Peyer's patch (tissue), 4 donors: ENCODE measurements around the gene TMEM87B. TPM values are rescaled to one million over a fixed set of nuclear protein-coding genes. Genes with fewer than 3 reads are reported as not detected.

Experiments
- DNase-seq, 3 donors: peaks; one replicate each; pipeline ENCODE4 v3.0.0-alpha.2; 2017 to 2019
- H3K27ac ChIP-seq, 4 donors: fragments of 200-600 bp; sonication (generic); one replicate each; pipeline ENCODE4 v1.5.1; 2016 to 2019
- H3K27me3 ChIP-seq, 2 donors: fragments of 200-600 bp; sonication (generic); one replicate each; pipeline ENCODE4 v1.5.1; 2019
- H3K36me3 ChIP-seq, 3 donors: fragments of 200-600 bp; sonication (generic); one replicate each; pipeline ENCODE4 v1.5.1; 2016 to 2019
- H3K4me1 ChIP-seq, 4 donors: fragments of 200-600 bp; sonication (generic); one replicate each; pipeline ENCODE4 v1.5.1; 2016 to 2019
- H3K4me3 ChIP-seq, 4 donors: fragments of 200-600 bp; sonication (generic); 1 replicate in 3 of 4; 2 replicates in 1 of 4; pipeline ENCODE4 v1.5.1; 2016 to 2019; ENCODE audit warnings: mild to moderate bottlenecking in 1 of 4
- H3K9me3 ChIP-seq, 4 donors: fragments of 200-600 bp; sonication (generic); one replicate each; pipeline ENCODE4 v1.5.1; 2016 to 2019; ENCODE audit warnings: mild to moderate bottlenecking in 1 of 4
- CTCF ChIP-seq, 6 experiments: fragments of 450-650 bp in 4 of 6; fragments of 200-600 bp in 2 of 6; sonication (generic) in 1 of 6; IDR thresholded peaks; one replicate each; pipeline ENCODE4 v1.5.1; 2017 to 2019; ENCODE audit warnings: antibody characterized with exemption in 6 of 6, mild to moderate bottlenecking in 3 of 6, moderate library complexity in 1 of 6
- POLR2A ChIP-seq, 2 donors: fragments of 450-650 bp; IDR thresholded peaks; one replicate each; pipeline ENCODE4 v1.5.1; 2017; ENCODE audit warnings: antibody characterized with exemption in 2 of 2, mild to moderate bottlenecking in 2 of 2, moderate library complexity in 2 of 2
- total RNA-seq, 4 donors: library from RNA; depleted of rRNA; stranded (reverse); fragments of >200 nt; gene quantifications; one replicate each; pipeline ENCODE4 v1.1.0, GENCODE V29; 2016

Gene TMEM87B
- total RNA-seq, 4 donors from 2014 or later: 22.3 to 85.6 (median 48.6) TPM

DNA sequence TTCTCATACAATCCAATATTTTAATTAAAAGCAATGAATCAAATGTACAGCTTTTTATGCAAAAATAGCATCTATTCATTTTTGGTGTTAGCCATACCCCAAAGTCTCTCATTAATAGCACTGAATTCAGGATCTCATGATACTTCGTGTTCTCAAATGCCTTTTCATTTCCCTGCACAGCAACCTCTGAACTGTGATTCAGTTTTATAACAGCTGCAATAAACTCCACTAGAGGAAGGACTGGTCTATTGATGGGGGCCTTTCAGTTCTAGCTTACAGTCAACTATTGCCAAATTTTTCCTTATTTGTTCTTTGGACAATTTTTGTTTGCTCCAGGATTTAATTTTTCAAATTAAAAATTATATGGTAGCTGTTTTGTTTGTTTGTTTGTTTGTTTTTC is 4.8 kb upstream of the TMEM87B start:
- no peak for DNase-seq
- no peak for TF ChIP-seq POLR2A (IDR thresholded peaks at IDR 0.05)
- TF ChIP-seq CTCF (IDR thresholded peaks at IDR 0.05): no peak
- H3K4me3 ChIP-seq: no peak overlapping the region
- peaks cover 0 to 26% (median 5%) of the 10 kb centered on the region in 4 donors for H3K4me1 ChIP-seq
- no peaks in the 10 kb centered on the region for H3K9me3 ChIP-seq
- peak overlapping the region in 2 of 4 donors; percentile 66 to 76 for H3K27ac ChIP-seq
- no peaks in the 10 kb centered on the region for H3K36me3 ChIP-seq
- no peaks in the 10 kb centered on the region for H3K27me3 ChIP-seq

DNA sequence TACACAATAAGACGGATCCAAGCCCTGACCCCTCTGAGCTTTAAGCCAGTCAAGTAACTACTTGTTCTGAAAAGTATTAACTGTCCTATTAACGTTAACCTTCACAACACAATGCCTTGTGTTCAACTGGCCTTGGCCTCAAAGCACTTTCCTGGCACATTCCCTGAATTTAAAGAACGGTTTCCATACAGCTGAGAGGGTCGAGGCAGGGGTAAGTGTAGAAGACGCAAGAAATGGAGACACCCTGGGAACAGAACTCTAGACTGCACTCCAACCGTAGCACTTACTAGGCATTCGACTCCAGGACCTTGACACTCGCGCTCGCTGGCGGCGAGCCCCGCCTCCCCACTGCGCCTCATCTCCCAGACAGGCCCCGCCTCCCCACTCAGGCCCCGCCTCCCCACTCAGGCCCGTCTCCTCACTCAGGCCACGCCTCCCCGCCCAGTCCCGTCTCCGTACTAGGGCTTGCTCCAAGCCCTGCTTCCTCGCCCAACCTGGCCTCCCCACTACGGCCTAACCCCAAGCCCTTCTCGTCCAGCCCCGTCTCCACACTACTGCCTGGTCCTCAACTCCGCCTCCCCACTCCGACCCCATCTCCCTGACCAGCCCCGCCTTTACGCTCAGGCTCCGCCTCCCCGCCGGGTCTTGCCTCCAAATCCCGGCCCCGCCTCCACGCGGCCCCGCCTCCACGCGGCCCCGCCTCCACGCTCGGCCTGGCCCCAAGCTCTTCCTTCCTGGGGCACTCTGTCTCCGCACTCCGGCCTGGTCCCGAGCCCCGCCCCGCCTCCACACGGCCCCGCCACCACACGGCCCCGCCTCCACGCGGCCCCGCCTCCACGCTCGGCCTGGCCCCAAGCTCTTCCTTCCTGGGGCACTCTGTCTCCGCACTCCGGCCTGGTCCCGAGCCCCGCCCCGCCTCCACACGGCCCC is 887 bp upstream of the TMEM87B start:
- TF ChIP-seq CTCF (IDR thresholded peaks at IDR 0.05): no peak
- peak; percentile 49 to 85 for TF ChIP-seq POLR2A (IDR thresholded peaks at IDR 0.05)

DNA sequence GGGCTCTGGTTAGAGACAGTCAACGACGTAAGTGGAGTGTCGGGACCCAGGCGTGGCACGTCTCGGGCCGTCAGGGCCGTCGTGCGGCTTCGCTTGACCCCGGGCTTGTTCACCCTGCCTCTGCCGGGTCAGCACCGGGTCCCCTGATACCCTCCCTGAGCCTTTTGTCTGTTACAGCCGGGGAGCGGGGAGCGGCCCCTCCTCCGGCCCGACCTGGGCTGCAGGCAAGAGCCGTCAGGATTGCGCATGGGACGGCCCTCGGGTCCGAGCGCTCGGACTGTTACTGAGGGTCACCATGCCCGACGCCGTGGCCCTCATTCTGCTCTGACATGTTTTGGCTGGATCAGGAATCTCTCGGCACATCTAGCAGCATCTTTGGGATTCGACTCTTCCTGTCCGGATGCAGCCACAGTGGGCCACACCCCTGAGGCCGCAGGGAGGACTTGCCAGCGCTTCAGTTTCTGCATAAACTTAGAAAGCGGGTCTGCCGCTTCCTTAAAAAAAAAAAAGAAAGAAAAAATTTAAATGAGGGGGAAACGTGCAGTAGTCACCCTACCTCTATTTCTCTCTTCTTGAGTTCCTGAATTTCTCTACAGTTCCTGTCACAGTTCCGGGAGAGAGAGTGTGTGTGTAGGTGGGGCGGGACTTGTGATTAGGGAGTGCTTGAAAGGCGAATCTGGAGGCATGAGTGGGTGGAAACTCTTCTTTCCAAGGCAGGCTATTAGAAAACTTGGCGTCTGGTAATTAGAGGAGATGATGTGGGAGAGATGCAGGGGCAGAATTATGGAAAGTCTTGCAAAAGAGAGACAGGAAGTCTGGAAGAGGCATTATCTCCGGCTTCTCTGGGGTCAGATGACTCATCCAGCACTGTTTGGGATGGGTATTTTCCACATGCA is 909 bp downstream of the TMEM87B start:
- H3K27ac ChIP-seq: peak overlapping the region; percentile 91 to 97 (median 96)
- H3K4me3 ChIP-seq: peak overlapping the region; percentile 59 to 91 (median 82)
- peak in 2 of 3 donors; percentile 59 to 80 for DNase-seq
- no peaks in the 10 kb centered on the region for H3K27me3 ChIP-seq
- no peaks in the 10 kb centered on the region for H3K9me3 ChIP-seq
- peaks cover 0 to 47% (median 8%) of the 10 kb centered on the region in 4 donors for H3K4me1 ChIP-seq
- TF ChIP-seq CTCF (IDR thresholded peaks at IDR 0.05) (no peak), POLR2A (IDR thresholded peaks at IDR 0.05) (peak; percentile 16 to 25)
- peaks cover 0 to 5% (median 0%) of the 10 kb centered on the region in 3 donors for H3K36me3 ChIP-seq

More for the DNA sequence above, 887 bp upstream of the TMEM87B start:
- no peaks in the 10 kb centered on the region for H3K9me3 ChIP-seq
- H3K36me3 ChIP-seq: no peaks in the 10 kb centered on the region
- H3K27me3 ChIP-seq: no peaks in the 10 kb centered on the region
- DNase-seq: peak; percentile 99 to 100 (median 99)
- H3K27ac ChIP-seq: peak overlapping the region; percentile 92 to 99 (median 96)
- peaks cover 0 to 50% (median 10%) of the 10 kb centered on the region in 4 donors for H3K4me1 ChIP-seq
- peak overlapping the region; percentile 61 to 75 (median 68) for H3K4me3 ChIP-seq

DNA sequence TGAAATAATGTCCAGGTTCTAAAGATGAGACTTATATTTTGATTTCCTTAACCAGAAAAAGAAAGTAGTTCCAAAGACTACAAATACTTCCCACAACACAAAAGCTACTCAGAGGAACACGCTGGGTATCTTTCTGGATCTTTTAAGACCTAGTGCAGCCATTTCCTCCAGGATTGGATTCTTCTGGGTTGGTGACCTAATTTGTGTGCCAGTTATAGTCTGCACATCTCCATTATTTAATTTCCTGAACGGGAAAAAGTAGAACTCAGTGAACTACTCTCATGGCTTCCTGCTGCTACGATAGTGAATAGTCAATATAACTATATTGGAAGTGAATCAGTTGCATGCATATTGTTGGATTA is 1.5 kb downstream of the TMEM87B start:
- TF ChIP-seq POLR2A (IDR thresholded peaks at IDR 0.05) (no peak), CTCF (IDR thresholded peaks at IDR 0.05) (no peak)
- H3K27me3 ChIP-seq: no peaks in the 10 kb centered on the region
- no peaks in the 10 kb centered on the region for H3K9me3 ChIP-seq
- peaks cover 0 to 11% (median 0%) of the 10 kb centered on the region in 3 donors for H3K36me3 ChIP-seq
- DNase-seq: no peak
- H3K4me1 ChIP-seq: peaks cover 0 to 47% (median 8%) of the 10 kb centered on the region in 4 donors
- peak overlapping the region; percentile 91 to 97 (median 96) for H3K27ac ChIP-seq
- peak overlapping the region; percentile 59 to 91 (median 82) for H3K4me3 ChIP-seq

DNA sequence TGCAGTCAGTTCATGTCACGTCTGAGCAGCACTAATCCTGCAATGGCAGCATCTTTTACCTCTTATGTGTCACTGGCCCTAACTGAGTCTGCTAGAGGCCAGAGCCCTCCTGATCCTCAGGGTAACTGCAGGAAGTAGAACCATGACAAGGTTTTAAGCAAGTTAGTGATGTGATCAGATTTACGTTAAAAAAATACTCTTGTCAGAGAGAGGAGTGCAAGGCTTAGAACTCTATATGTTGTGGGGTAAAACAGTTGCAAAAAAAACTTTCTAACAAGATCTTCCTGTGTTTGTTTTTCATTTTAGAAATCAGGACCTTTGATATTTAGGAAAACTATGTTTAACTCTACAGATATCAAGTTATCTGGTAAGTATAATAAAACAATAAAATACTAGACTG is 4.6 kb downstream of the TMEM87B start:
- no peak overlapping the region for H3K4me3 ChIP-seq
- H3K4me1 ChIP-seq: peaks cover 0 to 33% (median 5%) of the 10 kb centered on the region in 4 donors
- H3K9me3 ChIP-seq: no peaks in the 10 kb centered on the region
- DNase-seq: no peak
- H3K27me3 ChIP-seq: no peaks in the 10 kb centered on the region
- H3K27ac ChIP-seq: peak overlapping the region in 2 of 4 donors; percentile 32 to 40
- TF ChIP-seq POLR2A (IDR thresholded peaks at IDR 0.05): no peak
- no peak for TF ChIP-seq CTCF (IDR thresholded peaks at IDR 0.05)
- H3K36me3 ChIP-seq: peaks cover 0 to 35% (median 0%) of the 10 kb centered on the region in 3 donors
